K562 (cell line): ENCODE measurements around the gene ZNF668. TPM values are rescaled to one million over a fixed set of nuclear protein-coding genes. Genes with fewer than 3 reads are reported as not detected.

Experiments
- CBX3 ChIP-seq, 2 experiments: IDR thresholded peaks; 1 replicate in 1 of 2; 2 replicates in 1 of 2; pipeline ENCODE4 v1.6.1; 2012; ENCODE audit warnings: inconsistent platforms in 2 of 2, low read length in 2 of 2, borderline replicate concordance in 1 of 2, control low read depth in 1 of 2
- MXI1 ChIP-seq: IDR thresholded peaks from 2 replicates; pipeline ENCODE4 v1.6.1; 2011; ENCODE audit warnings: low read depth, mild to moderate bottlenecking, improper control_type of control experiment, low read length
- NCOA2 ChIP-seq, 2 experiments: fragments of 450-650 bp; IDR thresholded peaks; 2 replicates each; pipeline ENCODE4 v1.6.1; 2018; ENCODE audit warnings: mild to moderate bottlenecking in 2 of 2, moderate library complexity in 1 of 2; ENCODE audit not compliant: partially characterized antibody in 2 of 2
- RBBP5 ChIP-seq: fragments of 200-600 bp; sonication (generic); IDR thresholded peaks from 2 replicates; pipeline ENCODE4 v1.6.1; 2012; ENCODE audit warnings: borderline replicate concordance, mild to moderate bottlenecking, low read length, control low read depth, inconsistent platforms; ENCODE audit not compliant: insufficient read depth, poor library complexity, severe bottlenecking
- RBM25 ChIP-seq: fragments of 200-400 bp; formaldehyde crosslinking; IDR thresholded peaks from 2 replicates; pipeline ENCODE4 v1.6.1; 2018; ENCODE audit warnings: low read length, low read depth, moderate library complexity; ENCODE audit not compliant: severe bottlenecking
- SMC3 ChIP-seq: conservative IDR thresholded peaks from 2 replicates; pipeline ENCODE4 v1.6.1; 2011; ENCODE audit warnings: low read depth, low read length, improper control_type of control experiment; ENCODE audit not compliant: insufficient read depth
- ZNF184 ChIP-seq: sonication (generic); formaldehyde crosslinking; IDR thresholded peaks from 2 replicates; pipeline ENCODE4 v1.5.0; 2020; ENCODE audit warnings: missing genetic modification reagents
- ZNF408 ChIP-seq: fragments of 250-450 bp; sonication (Bioruptor Pico); IDR thresholded peaks from 2 replicates; pipeline ENCODE4 v1.4.0; 2020; ENCODE audit warnings: low read depth, mild to moderate bottlenecking, moderate library complexity
- ZNF644 ChIP-seq: fragments of 200-800 bp; sonication (Bioruptor generic); IDR thresholded peaks from 2 replicates; pipeline ENCODE4 v1.6.1; 2016; ENCODE audit warnings: low read depth, missing genetic modification characterization, missing compliant biosample characterization
- polyA plus RNA-seq, 8 experiments: library from polyadenylated mRNA; depleted of rRNA in 4 of 8; stranded (reverse) in 5 of 8; unstranded in 3 of 8; fragments of >200 nt; fragmentation: Nextera tagmentation in 2 of 8; fragmentation: Illumina TruSeq in 1 of 8; extraction: Ambion mirVana in 2 of 8; extraction: Trizol in 1 of 8; gene quantifications; 2 replicates each; pipeline versions ENCODE4 v1.2.1 to v1.2.3, GENCODE V29; 2011 to 2014; ENCODE audit warnings: inconsistent platforms in 1 of 8, missing spikeins in 1 of 8
- total RNA-seq, 7 experiments: library from RNA; depleted of rRNA in 6 of 7; stranded (reverse); fragments of >200 nt in 6 of 7; fragmentation: Illumina TruSeq in 2 of 7; extraction: Trizol in 2 of 7; gene quantifications; 2 replicates each; pipeline versions ENCODE4 v1.2.1 to v1.2.3, GENCODE V29; 2011 to 2021; ENCODE audit warnings: low replicate concordance in 1 of 7
- TF ChIP-seq, protein P1 (sequence below): sonication (generic); formaldehyde crosslinking; IDR thresholded peaks from 2 replicates; pipeline ENCODE4 v1.8.0; 2022; ENCODE audit warnings: mild to moderate bottlenecking, missing genetic modification reagents
- TF ChIP-seq, protein P2 (sequence below): sonication (generic); formaldehyde crosslinking; IDR thresholded peaks from 2 replicates; pipeline ENCODE4 v1.4.0; 2020; ENCODE audit warnings: mild to moderate bottlenecking, missing genetic modification reagents
- TF ChIP-seq, protein P3 (sequence below): fragments of 250-450 bp; sonication (Bioruptor Pico); IDR thresholded peaks from 2 replicates; pipeline ENCODE4 v1.6.1; 2021; ENCODE audit warnings: mild to moderate bottlenecking
- TF ChIP-seq, protein P4 (sequence below), 2 experiments: IDR thresholded peaks in 1 of 2; conservative IDR thresholded peaks in 1 of 2; 2 replicates each; pipeline ENCODE4 v1.6.1; 2016; ENCODE audit warnings: low read depth in 2 of 2, mild to moderate bottlenecking in 1 of 2, missing compliant biosample characterization in 1 of 2, missing genetic modification characterization in 1 of 2, moderate library complexity in 1 of 2

The ZNF668 gene
- total and polyA plus RNA-seq, 9 of the 15 experiments (the other 6 are each of a cell fraction or from before 2014, with no cell fraction given): 0.04 to 15.3 (median 3.8) TPM; not detected in 1

DNA sequence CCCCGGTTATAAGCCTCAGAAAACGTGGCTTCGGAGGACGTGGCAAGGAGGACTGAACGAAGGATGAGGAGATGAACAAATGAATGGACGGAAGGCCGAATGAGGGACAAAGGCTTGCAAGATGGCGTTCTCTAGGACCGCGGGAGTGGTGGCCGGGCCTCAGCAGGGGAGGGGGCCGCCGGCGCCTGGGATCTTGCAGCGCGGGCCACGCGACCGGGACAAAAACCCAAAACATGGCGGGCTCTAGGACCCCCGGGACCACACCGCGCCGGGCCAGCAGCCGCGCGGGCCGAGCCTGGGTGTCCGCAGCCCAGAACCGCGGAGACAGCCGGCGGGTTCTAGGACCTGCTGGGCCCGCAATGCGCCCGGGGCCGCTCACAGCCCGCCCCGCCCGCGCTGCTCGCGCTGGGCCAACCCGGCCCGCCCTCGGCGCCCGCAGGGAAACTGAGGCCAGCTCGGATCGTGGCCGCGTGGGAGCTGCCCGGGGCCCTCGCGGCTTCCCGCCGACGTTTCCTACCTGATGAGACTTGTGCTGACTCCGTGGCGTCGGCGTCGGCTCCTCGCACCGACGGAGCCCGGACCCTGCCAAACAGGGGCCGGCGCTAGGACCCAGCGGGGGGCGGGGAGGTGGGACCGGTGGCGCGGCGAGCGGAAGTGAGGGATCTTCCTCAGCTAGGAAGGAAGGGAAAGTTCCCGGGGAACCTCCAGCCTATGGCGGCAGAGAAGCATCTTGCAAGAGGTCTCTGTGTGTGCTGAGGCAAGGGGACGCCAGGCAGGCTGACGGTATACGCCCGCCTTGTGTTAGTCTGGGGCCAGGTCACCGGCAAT, 684 bp downstream of the ZNF668 start (continued):
- TF ChIP-seq, protein P1, sequence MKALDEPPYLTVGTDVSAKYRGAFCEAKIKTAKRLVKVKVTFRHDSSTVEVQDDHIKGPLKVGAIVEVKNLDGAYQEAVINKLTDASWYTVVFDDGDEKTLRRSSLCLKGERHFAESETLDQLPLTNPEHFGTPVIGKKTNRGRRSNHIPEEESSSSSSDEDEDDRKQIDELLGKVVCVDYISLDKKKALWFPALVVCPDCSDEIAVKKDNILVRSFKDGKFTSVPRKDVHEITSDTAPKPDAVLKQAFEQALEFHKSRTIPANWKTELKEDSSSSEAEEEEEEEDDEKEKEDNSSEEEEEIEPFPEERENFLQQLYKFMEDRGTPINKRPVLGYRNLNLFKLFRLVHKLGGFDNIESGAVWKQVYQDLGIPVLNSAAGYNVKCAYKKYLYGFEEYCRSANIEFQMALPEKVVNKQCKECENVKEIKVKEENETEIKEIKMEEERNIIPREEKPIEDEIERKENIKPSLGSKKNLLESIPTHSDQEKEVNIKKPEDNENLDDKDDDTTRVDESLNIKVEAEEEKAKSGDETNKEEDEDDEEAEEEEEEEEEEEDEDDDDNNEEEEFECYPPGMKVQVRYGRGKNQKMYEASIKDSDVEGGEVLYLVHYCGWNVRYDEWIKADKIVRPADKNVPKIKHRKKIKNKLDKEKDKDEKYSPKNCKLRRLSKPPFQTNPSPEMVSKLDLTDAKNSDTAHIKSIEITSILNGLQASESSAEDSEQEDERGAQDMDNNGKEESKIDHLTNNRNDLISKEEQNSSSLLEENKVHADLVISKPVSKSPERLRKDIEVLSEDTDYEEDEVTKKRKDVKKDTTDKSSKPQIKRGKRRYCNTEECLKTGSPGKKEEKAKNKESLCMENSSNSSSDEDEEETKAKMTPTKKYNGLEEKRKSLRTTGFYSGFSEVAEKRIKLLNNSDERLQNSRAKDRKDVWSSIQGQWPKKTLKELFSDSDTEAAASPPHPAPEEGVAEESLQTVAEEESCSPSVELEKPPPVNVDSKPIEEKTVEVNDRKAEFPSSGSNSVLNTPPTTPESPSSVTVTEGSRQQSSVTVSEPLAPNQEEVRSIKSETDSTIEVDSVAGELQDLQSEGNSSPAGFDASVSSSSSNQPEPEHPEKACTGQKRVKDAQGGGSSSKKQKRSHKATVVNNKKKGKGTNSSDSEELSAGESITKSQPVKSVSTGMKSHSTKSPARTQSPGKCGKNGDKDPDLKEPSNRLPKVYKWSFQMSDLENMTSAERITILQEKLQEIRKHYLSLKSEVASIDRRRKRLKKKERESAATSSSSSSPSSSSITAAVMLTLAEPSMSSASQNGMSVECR (CRISPR knock-in tag): peak; percentile 38; the same call in 1 of the 2 replicates
- TF ChIP-seq, protein P2, sequence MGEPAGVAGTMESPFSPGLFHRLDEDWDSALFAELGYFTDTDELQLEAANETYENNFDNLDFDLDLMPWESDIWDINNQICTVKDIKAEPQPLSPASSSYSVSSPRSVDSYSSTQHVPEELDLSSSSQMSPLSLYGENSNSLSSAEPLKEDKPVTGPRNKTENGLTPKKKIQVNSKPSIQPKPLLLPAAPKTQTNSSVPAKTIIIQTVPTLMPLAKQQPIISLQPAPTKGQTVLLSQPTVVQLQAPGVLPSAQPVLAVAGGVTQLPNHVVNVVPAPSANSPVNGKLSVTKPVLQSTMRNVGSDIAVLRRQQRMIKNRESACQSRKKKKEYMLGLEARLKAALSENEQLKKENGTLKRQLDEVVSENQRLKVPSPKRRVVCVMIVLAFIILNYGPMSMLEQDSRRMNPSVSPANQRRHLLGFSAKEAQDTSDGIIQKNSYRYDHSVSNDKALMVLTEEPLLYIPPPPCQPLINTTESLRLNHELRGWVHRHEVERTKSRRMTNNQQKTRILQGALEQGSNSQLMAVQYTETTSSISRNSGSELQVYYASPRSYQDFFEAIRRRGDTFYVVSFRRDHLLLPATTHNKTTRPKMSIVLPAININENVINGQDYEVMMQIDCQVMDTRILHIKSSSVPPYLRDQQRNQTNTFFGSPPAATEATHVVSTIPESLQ (CRISPR knock-in tag): no peak
- TF ChIP-seq RBM25 (peak; percentile 99), RBBP5 (peak; percentile 96), SMC3 (no peak), CBX3 (IDR thresholded peaks at IDR 0.05; ENCODE audit: borderline replicate concordance in 1 of 2, low read length in 2 of 2) (0 out of 3 replicates have a peak, but pooled peaks of 1 of the 2 experiments have one; percentile 20), ZNF644 (tag) (peak; percentile 28; the same call in 1 of the 2 replicates), ZNF408 (CRISPR knock-in tag) (0 out of 2 replicates have a peak, but pooled peaks have one; percentile 21), NCOA2 (IDR thresholded peaks at IDR 0.05; ENCODE audit: partially characterized antibody in 2 of 2) (no peak), MXI1 (no peak), ZNF184 (CRISPR knock-in tag) (no peak)
- TF ChIP-seq, protein P3, sequence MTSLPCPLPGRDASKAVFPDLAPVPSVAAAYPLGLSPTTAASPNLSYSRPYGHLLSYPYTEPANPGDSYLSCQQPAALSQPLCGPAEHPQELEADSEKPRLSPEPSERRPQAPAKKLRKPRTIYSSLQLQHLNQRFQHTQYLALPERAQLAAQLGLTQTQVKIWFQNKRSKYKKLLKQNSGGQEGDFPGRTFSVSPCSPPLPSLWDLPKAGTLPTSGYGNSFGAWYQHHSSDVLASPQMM (CRISPR knock-in tag): no peak
- TF ChIP-seq, protein P4, sequence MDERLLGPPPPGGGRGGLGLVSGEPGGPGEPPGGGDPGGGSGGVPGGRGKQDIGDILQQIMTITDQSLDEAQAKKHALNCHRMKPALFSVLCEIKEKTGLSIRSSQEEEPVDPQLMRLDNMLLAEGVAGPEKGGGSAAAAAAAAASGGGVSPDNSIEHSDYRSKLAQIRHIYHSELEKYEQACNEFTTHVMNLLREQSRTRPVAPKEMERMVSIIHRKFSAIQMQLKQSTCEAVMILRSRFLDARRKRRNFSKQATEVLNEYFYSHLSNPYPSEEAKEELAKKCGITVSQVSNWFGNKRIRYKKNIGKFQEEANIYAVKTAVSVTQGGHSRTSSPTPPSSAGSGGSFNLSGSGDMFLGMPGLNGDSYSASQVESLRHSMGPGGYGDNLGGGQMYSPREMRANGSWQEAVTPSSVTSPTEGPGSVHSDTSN (CRISPR knock-in tag; IDR thresholded peaks at IDR 0.05; ENCODE audit: low read depth): no peak
- TF ChIP-seq, protein P4 (tag; conservative IDR thresholded peaks at IDR 0.05; ENCODE audit: low read depth): no peak
